HT1080 (cell line): ENCODE results near the gene KRTAP10-1. TPM values are rescaled to one million over a fixed set of nuclear protein-coding genes. Genes with fewer than 3 reads are reported as not detected.

Experiments
- DNase-seq: peaks from one replicate; pipeline ENCODE4 v3.0.0-alpha.2; 2015; ENCODE audit warnings: low read depth
- total RNA-seq: library from RNA; depleted of rRNA; stranded (reverse); fragments of >200 nt; shearing (Covaris generic); gene quantifications from 2 replicates; pipeline ENCODE4 v1.2.3, GENCODE V29; 2014

The KRTAP10-1 gene
- total RNA-seq, 1 experiment from 2014 or later, result not detected

DNA sequence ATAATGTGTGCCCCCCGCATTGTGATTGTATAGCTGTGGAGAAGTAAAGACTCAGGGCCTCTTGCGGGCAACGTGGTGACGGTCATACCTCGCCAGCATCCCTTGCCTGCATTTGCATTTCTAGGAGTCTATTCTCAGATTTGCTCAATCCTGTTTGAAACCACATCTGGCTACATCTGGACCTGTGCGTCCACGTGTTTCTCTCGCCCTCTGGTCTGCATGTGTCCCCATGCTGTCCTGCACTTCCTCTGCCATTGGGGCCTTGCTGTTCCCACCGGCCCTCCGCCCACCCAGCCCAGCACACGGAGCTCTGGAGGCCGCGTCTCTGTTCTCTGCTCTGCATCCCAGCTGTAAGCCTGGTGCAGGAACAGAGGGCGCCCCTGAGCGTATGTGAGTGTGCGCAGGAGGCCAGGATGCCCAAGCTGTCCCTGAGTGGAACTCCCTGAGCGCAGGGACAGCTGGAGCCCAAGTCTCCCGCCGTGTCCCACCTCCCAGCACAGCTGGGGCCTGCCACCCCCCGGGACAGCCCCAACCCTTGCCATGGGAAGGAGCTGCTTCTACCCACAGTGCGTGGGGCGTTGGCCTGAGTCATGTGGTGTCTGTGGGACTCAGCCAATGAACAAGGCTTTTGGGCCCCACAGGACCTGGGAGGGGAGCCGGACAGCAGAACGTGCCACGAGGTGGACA lies 9.7 kb upstream of the KRTAP10-1 start:
- DNase-seq, result no peak

- no peak for DNase-seq
Measured at GRCh38 chr21:44548922-44549321, 8.9 kb upstream of the KRTAP10-1 start.

DNA sequence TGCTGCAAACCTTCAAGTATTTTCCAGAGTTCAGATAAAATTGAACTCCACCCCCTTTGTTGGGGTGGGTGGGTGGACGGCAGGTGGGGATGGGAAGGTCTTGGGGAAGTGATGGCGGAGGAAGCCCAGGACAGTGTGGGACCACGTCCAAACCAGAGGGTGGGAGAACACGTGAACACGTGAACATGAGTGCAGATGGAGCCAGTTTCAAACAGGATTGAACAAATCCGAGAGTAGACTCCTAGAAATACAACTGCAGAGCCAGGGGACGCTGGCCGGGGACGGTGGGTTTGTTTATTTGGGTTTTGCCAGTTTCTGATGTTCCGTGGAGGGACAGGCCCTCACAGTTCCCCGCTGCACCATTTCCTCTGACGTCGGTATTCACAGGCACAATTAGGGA lies 8.4 kb upstream of the KRTAP10-1 start:
- no peak for DNase-seq

DNA sequence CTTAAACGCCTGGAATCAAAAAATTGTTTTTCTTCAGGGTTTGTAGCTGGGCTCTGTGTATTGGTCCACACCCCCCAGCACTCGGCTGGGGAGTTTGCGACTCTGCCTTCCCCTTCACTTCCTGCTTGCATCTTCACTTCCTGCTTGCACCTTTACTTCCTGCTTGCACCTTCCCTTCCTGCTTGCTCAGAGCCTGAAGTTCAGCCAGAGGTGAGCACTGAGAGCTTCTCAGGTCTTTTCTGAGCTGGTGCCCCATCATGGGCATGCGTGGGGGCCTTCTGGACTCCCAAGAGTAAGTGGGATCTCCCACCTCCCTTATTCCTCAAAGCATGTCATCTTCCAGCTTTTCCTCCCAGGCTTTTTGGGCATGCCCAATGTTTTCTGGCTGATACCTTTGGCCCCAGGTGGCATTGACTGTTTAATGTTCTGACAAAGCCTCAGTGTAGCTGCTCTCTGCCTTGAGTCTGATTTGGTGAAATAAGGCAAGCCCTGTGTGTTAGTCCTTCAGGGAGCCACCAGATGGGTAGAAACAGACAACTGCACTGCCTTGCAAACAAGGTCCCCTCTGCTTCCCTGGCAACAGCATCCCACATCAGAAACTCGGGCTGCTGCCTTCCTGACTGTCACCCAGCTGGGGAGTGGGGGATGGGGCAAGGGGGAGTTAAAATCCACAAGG lies 7.8 kb upstream of the KRTAP10-1 start:
- no peak for DNase-seq

DNA sequence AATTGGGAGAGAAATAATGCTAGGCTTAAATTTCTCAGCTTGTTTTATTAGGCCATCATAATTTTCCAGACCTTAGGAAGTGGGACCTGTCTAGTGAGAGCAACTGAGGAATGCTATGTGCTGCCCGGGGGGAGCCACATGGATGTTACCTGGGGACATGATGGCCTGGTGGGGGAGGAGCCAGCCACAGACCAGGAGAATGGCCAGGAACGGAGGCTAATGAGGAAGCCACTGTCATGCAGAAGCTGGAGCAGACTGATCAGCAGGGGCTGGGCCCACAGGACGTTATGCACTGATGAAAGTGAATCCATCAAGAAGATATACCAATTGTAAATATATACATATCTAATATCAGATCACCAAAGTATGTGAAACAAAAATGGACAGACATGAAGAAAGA lies 4.6 kb upstream of the KRTAP10-1 start:
- no peak for DNase-seq

- DNase-seq, result no peak
Measured at GRCh38 chr21:44542716-44543115, 2.7 kb upstream of the KRTAP10-1 start.

- no peak for DNase-seq
Measured at GRCh38 chr21:44540741-44541288, 820 bp upstream of the KRTAP10-1 start.

DNA sequence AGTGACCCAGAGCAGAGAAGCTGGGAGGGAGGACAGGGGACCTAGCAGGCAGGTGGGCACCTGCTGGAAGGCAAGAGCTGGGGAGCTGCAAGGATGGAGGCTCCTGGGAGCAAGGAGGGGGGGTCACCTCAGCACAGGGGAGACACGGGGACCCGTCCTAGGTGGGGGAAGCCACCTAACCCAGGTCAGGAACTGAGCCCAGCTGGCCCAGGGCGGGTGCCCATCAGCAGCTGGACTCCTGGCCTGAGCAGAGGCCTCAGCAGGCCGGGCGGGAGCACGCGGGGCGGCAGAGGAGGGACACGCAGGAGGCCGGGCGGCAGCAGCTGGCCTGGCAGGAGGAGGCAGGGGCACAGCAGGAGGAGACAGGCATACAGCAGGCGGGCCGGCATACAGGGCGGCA lies 949 bp downstream of the KRTAP10-1 start:
- DNase-seq, result no peak

DNA sequence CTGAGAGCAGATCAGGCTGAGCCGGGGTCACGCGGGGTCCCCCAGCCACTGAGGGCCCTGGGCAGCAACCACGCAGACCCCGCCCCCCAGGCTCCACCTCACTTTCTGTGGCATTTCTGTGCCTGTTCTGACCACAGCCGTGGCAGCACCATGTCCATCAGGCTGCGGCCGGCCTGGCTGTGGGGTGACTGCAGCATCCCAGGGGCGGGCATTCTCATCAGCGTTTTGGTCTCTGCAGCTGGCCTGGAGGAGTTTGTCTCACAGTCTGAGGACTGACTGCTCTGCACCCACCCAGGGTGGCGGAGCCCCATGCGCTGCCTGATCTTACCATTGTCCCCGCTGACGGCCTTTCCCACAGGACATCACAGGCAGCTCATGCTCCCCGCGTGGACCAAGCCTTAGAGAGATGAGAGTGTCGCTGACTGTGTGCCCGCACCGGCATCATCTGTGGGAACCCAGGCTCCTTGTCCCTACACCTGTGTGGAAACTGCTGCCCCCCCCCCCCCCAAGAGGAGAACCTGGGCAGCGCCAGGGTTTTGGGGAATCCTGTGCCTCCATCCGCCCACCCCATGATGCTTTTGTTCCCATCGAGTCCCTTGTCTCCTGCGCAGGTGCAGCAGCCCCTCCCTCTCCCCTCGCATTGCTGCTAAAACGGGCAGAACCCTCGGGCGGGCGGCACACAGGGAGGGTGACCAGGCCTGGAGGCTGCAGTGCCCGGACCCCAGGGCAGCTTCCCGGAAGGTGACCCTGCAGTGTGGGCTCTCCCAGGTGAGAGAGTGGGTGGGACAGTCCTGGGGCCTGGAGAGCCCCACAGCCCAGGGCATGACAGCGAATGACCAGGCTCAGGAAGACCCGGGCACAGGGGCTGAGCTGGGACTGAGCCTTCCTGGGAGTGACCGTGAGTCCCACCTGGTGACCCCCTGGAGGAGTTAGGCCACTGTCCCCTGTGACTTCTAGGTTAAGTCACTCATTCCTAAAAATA lies 1.8 kb downstream of the KRTAP10-1 start:
- no peak for DNase-seq

DNA sequence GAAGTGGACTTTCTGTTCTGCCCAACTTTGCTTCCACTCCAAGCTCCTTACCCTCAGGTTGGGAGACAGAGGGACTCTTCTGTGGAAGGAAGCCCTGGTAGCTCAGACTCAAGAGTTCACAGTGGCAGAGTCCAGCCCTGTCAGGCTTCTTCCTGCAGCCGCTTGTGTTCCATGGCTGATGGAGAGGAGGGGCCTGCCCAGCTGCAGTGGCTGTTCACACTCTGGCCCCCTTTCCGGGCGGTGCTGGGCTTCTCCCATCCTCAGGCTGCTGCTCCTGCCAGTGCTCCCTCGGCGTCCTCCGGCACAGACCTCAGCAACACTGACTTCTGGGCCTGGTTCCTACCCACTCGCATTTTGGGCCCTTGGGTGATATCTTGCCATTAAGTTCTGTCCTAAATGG lies 4.0 kb downstream of the KRTAP10-1 start:
- no peak for DNase-seq

GRCh38 chr21:44534688-44535087 lies 5.3 kb downstream of the KRTAP10-1 start:
- DNase-seq, result no peak

- no peak for DNase-seq
Measured at GRCh38 chr21:44533891-44534627, 5.9 kb downstream of the KRTAP10-1 start.

DNA sequence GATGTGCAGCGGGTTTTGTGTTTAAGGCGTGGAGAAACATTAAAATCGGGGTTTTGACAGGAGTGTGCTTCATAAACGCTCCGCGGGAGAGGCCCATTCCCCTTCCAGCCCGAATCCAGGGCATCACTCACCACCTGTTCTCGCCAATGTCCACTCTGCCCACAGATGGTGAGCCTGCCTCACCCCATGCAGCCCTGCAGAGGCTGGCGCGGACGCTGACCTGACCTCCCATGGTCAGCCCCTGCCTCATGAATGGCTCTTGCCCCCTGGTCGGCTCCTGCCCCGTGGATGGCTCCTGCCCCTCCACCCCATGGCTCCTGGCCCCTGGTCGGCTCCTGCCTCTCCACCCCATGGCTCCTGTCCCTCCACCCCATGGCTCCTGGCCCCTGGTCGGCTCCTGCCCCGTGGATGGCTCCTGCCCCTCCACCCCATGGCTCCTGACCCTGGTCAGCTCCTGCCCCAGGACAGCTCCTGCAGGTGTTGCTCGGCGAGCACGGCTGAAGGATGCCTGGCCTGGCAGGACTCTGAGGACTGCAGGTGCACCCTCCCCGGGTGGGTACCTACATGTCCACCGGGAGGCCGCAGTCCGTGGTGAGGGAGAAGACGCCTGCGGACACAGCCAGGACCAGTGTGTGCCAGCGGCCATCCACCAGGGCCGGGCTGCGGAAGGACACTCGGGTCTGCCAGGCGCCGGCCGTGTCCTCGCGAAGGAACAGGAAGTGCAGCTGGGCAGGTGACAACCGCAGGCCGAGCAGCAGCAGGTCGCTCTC lies 6.7 kb downstream of the KRTAP10-1 start:
- DNase-seq, result no peak

DNA sequence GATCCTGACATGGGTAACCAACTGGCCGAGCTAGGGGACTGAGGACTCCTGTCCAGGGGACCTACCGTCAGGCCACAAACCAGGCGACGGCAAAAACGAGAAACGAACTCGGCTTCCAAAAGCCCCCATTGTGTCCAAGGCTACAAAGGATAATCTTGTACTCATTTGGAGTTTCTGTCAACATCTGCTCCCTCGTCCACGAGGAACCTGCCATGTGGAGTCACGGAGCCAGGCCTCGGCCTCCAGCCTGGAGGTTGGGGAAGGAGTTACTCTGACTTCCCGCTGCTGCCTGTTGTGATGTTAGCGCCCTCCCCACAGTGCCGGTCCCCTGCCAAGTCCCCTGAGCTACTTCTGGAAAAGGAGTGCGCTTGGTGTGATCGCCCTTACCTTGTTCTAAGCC lies 7.3 kb downstream of the KRTAP10-1 start:
- DNase-seq, result no peak

DNA sequence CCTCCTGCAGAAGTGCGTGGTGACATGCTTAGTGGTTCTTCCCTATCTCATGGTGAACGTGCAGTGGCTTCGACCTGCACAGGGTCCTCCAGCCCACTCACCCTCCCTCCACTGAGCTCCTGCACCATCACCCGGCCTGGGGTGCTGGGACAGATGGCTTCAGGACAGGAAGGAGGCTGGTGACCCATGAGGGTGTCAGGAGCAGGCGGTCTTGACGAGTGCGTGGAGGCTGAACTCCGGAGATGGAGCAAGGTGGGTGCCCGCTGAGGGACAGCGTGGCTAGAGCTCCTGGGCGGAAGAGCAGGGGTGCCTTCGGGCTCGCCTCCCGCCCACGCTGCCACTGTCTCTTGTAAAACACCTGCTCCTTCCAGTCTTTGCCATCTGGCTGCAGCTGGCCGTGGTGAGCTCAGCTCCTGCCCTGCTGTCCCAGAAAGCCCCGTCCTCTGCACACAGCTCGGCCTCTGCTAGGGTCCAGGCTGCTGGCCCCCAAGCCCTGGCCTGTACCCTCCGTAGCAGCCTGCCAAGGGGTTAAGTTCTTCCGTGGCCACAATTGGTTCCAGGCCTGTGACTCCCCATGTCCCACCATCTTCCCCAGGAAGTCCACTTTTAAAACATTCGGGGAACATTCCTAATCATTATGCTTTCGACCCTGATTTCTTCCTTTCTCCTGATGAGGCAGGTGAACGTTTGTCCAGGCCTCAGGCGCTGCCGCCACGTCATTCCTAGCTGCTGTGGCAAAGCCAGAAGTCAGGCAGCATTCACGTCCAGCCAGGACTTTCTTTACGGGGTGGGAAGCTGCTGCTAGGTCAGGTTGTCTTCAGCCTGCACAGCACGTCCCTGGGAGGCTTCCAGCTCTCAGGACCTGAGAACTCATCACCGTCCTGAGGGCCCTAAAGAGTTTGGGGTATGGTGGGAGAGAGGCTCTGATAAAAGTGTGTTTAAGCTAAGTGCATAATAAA lies 8.1 kb downstream of the KRTAP10-1 start:
- DNase-seq, result no peak

GRCh38 chr21:44530903-44531605 lies 8.9 kb downstream of the KRTAP10-1 start:
- no peak for DNase-seq

DNA sequence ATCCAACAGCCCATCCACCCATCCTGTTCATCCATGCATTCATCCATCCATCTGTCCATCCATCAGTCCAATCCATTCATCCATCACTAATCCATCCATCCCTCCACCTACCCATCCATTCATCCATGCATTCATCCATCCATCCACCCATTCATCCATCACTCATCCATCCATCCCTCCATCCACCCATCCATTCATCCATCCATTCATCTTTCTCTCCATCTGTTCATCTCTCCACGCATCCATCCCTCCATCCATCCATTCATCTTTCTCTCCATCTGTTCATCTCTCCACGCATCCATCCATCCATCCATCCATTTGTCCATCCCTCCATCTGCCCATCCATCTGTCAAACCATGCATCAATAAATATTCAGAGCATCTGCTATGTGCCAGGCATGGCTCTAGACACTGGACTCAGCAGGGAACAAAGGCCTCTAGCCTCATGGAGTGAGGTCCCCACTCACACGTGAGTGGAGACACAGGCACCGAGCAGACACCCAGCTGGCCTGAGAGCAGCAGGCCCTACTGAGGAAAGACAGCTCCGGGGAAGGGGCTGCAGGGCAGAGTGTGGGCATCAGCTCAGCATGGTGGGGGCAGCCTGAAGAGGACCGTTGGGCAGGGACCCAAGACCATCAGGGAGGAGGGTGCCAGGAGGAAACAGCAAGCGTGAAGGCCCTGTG lies 9.6 kb downstream of the KRTAP10-1 start:
- no peak for DNase-seq
